CMK (cell line): ENCODE data around the gene HLA-DQA2.
"Not testable (repeated sequence)": the region's sequence is repeated elsewhere in the genome, so short reads cannot be mapped to it uniquely, and the experiment has no call there.

ENCODE experiments used
- DNase-seq: peaks from one replicate; pipeline ENCODE4 v3.0.0-alpha.2; 2010; ENCODE audit warnings: low read depth

HLA-DQA2 gene

GRCh38 chr6:32779036-32779435 is 37.8 kb downstream of the HLA-DQA2 start:
- no peak for DNase-seq

DNA sequence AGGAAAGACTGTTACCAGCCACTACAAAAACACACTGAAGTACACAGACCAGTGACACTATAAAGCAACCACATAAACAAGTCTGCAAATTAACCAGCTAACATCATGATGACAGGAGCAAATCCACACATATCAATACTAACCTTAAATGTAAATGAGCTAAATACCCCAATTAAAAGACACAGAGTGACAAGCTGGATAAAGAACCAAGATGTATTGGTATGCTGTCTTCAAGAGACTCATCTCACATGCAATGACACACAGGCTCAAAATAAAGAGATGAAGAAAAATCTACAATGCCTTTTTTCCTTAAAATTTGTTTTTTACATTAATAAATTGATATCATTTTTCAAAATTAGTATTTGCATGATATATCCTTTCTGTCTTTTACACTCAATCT is 41.7 kb downstream of the HLA-DQA2 start:
- not testable (repeated sequence) for DNase-seq

DNA sequence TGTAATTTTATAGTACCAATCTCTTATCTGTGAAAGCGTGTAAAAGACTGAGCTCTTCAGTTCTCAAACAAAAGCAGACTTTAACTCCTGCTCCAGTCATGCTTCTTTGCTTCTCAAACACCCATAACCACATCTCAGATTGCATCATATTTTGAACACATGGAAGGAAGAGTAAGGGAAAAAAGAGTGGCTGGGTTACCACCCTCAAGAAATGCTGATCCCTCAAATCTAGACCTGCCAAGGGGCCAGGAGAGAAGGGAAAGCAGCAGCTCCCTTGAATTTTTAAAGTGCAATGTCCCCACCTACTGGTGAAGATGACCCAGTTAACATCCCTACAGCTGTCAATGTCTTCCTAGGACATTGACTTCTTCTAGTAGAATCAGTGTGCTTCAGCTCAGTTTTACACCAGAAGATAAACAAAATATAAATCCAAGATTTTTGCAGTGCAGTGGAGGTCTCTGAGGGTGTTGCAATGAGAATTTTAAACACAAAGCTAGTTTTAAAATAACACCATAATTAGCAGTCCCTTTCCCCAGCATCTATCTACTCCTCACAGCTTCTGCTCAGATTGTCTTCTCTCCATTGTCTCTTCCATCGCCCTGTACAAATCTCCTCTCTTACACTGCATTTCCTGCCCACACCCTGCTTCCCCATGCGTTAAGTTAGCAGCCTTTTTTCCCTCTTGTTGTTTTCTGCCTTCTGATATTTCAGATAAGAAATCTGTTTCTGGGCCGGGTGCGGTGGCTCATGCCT is 44.8 kb downstream of the HLA-DQA2 start:
- no peak for DNase-seq

DNA sequence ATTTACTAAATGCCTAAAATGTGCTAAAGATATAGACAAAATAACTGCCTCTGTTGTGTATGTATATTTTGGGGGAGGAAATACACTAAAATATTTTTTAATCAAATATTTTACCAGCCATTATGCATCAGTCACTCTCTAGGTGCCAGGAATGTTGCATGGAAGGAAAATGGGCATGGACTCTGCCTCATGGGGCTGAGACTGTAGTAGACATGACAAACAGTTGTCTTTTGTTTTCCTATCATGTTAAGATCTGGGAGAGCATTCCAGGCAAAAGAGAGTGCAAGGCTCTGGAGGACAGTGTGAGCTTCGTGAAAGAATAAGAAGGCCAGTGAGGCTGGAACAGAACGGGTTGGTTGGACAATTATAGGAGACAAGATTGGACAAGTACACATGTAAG is 49.1 kb downstream of the HLA-DQA2 start:
- DNase-seq: no peak

DNA sequence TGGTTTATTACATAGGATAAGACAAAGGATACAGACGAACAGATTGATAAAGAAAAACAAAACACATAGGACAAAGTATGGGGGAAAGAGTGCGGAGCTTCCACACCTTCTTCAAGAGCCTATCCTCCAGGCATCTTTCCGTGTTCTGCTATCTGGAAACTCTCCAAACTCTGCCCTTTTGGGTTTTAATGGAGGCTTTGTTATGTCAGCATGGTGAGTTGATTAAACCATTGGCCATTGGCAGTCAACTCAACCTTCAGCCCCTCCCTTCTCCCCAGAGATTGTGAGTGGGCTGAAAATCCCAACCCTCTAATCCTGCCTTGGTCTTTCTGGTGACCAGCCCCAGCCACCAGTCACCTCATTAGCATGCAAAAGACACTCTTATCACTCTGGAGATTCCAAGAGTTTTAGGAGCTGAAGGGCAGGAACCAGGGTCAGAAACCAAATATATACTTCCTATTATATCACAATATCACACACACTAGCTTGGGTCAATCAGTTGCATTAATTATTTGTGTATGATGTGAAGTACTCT is 51.8 kb downstream of the HLA-DQA2 start:
- DNase-seq: no peak

DNA sequence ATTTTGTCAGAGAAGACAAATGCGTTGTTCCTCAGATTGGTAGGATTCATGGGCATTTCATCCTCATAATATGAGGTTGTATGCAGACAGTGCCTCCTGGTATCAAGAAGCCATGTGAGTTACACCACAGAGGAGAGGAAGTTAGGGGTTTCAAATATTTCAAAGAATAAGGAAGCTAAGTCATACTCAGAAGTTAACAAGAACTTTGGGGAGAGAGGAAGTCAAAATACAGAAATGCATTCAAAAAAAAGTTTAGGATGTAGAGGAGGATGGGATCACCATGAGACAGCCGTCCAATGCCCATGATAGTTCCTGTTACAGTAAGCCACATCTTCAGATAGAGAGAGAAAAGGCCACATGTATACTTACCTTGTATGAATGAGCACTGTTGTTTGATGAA is 53.3 kb downstream of the HLA-DQA2 start:
- DNase-seq: no peak
